RCC 7860 (cell line): Measurements from ENCODE around the gene KCNH5.

Experiments
- DNase-seq: peaks from one replicate; pipeline ENCODE4 v3.0.0-alpha.2; 2015; ENCODE audit warnings: low spot score
- FAIRE-seq: peaks from 2 replicates; lab custom pipeline; 2012; peaks lifted over from hg19 to GRCh38; lab: Jason Lieb, UNC

Gene KCNH5

DNA sequence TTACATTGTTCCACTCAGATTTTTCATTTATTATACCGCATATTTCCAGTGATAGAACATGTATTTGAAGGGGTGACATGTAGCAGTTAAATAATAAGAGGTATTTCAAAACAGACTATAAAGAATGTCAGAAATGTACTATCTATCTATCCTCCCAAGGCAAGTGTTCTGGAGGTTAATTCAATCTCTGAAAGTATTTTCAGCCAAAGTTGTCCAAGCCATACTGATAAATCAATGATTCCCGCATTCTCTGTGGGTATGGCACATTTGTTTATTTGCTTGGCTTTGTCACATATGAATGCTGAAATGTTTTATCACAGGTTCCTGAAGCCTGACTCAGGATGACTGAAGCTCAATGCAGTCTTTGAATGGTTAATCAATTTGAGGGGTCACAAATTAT, 35.8 kb downstream of the KCNH5 start:
- DNase-seq (no peak), FAIRE-seq (no peak)

DNA sequence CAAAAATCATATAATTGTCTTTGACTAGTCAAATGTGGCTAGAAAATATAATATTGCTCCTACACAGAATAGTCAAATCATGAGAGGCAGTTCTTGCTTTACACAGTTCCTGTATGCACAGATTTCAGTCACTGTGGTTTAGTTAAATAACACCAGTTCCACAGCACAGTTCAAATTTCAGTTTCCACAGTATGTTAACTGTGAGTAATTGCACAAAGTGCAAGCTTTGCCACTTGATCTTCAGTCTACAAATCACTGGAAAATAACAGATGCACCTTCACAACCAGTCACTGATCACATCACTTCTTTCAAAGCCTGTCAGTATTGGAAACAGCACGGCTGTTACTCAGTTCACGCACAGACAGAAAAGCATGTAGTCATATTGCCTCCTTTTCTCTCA, 38.7 kb downstream of the KCNH5 start:
- FAIRE-seq = no peak

DNA sequence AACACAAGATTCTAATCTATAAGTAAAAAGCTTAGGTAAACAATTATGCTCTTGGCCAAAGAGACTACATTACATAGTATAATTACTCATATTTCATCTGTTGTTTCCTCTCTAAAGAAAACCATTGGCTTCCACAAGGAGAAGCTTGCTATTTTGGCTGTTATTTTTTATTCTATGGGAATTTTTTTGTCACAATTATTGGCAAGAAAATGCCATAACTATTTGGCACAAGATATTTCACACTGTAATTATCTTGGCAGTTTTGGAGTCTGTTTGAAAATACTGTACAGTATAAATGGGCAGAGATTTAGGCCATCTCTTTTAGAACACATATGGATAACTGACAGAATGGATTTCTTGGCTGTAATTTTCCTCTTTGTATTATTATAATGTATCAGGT, 51.2 kb downstream of the KCNH5 start:
- DNase-seq (no peak), FAIRE-seq (no peak)

More for the DNA sequence above, 38.7 kb downstream of the KCNH5 start:
- no peak for DNase-seq

DNA sequence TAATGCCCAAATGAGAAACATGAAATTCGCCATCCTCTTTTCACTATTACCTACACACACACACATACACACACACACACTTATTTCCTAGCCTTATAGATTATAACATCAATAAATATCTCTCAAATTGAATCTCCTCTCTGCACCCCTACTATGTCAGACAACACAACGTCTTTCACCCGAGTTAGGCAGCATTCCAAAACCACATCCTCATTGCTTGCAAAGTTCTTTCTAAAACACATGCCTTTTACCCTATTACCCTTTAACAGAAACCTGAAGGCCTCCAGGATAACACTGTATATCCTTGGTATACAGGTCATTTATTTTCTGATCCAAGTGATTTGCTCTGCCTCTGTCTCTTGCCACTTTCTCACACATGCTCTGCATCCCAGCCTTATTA, 56.3 kb downstream of the KCNH5 start:
- FAIRE-seq = no peak
- DNase-seq = no peak

DNA sequence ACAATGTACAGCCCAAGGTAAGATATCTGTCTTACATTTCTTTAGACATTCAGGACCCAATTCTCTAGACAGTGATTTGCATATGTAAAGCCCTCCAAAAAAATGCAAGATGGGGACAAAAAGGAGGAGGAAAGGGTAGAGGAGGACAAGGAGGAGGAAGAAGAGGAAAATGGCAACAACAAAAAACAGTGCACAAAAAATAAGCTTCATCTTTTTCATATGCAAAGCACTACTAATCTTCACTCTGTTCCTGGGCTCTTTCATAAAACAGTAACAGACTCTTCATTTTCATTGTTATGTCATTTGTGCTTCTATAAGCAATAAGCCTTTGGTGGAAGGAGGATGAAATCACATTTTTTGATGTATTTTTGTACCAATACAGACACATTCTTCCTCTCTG, 61.4 kb downstream of the KCNH5 start:
- FAIRE-seq = no peak
- no peak for DNase-seq

DNA sequence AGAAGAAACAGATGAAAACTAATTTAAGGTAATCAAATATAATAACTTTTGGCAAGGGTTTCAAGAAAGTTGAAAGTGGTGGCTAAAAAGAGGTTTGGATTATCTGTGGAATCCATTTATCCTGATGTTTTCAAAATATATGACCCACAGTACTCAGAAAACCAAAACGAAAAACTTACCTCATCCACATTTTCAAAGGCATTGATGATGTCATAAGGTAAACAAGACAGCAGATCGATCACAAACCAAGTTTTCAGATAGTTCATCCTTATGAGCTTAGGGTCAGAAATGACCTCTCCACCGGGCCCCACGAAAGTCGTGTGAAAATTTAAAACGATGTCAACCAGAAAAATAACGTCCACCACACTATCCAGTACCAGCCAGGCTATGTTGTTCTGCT, 64.6 kb downstream of the KCNH5 start:
- DNase-seq = no peak
- no peak for FAIRE-seq

DNA sequence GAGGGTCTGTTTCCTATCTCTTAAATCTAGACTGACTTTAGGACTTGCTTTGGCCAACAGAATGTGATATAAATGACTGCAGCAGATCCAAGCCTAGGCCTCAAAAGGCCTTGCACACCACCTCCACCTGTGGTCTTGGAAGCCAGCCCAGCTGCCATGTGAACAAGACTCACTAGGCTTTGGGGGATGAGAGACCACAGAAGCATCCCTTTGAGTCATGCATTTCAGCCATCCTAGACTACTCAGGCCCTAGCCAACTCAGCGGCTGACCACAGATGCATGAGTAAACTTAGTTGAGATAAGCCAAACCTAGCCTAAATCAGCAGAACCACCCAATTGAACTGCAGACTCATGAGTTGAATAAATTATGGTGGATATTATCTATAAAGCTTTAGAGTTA, 87.7 kb downstream of the KCNH5 start:
- peak; percentile 87 for FAIRE-seq
- peak; percentile 59 for DNase-seq

DNA sequence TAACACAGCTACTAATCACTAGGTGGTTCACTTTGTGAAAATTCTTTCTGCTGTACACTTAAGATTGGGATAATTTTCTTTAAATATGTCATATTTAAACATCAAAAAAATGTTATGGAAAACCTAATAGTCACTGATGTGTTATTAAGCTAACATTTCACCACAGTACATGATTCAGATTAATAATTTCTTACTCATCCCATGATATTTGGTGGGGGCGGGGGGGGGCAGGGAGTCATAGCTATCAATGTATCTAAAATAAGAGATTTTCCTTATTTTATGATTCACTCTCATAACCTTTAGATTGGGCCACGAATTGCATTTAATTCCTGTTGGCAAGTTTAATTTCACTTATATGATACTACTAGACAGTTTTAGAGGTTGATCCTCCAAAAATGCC, 88.8 kb downstream of the KCNH5 start:
- FAIRE-seq = no peak

DNA sequence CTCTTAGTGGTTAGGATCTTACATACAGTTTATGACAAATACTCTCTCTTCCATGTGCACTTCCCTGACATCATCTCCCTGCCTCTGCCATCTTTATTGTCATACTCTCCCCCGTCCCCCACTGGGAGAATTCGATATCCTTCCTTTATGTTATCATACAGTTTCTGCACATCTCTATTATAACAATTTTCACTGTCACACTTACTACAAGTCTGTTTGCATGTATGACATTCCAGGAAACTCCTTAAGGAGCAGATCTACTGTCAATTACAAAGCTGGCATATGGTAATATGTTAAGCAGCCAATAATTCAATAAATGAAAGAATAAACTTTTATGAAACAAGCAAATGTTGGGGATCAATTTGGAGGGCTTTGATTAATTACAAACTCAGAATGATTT, 91.1 kb downstream of the KCNH5 start:
- DNase-seq (no peak), FAIRE-seq (no peak)

More for the DNA sequence above, 88.8 kb downstream of the KCNH5 start:
- DNase-seq = no peak

DNA sequence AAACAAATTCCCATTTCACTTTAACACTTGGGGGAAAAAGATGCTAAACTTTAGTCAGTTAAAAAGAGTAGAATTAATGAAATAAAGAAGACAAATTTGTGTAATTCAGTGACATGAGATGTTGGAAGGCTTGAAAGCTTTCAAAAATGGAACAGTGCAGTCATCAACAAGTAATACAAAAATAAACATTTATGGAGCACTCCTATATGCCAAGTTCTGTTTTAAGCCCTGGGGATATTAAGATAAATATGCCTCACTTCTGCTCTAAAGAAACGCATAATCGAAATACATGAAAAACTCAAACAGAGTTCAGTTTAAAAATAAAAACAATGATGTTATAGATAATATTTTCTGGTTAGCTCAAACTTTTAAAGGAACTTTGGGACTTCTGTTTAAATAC, 93.0 kb downstream of the KCNH5 start:
- FAIRE-seq = no peak

DNA sequence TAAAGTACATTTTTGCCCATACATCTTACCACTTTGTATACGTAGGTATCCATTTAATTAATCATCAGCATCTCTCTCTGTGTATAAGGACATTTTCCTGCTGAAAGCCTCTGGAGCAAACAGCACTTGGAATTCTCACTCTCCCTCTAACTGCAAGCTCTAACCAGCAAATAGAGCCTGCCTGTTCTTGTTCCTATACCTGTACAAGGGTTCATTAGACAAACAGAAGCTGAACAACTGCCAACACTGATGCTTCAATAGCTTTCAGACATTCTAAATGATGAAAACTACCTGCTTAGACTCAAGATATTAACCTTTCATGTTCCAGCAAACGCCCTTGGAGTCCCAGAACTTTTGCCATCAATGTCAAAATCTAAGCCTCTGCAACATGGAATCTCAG, 98.0 kb downstream of the KCNH5 start:
- FAIRE-seq (no peak), DNase-seq (no peak)

More for the DNA sequence above, 93.0 kb downstream of the KCNH5 start:
- no peak for DNase-seq

DNA sequence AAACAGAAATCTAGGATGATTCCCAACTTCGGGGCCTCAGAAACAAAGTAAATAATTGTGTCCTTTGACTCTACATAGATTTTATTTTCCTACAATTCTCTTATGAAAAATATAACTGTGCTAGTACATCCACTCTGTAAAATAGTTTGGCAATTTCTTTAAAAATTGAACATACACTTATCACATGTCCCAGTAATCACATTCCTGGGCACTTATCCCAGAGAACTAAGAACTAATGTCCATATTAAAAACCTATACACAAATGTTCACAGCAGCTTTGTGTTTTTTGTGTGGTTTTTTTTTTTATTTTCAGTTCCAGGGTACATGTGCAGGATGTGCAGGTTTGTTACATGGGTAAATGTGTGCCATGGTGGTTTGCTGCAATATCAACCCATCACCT, 99.0 kb downstream of the KCNH5 start:
- FAIRE-seq (no peak), DNase-seq (no peak)

DNA sequence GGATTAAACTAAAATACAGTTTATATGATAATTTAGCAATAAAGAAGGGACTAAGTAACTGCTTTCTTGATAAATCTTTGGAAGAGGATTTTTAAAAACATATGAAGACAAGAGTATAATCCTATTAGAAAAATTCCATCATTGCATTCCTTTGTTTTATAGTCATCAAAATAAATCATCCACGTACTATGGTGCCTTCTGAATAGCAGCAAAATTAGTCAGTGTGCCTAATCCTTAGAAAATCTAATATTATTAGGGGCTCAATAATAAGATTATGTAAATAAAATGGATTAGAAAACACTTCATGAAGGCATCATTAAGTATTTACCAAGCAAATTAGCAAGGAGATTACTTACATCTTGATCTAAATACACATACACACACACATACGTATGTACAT, 102.1 kb downstream of the KCNH5 start:
- DNase-seq (no peak), FAIRE-seq (no peak)

DNA sequence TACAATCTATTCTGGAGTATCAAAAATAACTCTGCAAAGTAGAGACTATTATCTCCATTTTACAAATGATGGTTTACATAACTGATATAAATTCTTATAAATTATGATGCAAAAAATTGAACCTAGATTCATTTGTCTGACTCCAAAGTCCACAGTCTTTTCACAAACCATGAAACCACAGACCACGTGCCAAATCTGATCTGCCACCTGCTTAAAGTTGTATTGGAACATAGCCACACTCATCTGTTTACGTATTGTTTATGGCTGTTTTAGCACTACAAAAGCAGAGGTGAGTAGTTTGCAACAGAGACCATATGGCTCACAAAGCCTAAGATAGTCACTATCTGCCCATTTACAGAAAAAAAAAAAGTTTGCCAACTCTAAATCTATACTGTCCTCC, 105.3 kb downstream of the KCNH5 start:
- DNase-seq = no peak
- no peak for FAIRE-seq

DNA sequence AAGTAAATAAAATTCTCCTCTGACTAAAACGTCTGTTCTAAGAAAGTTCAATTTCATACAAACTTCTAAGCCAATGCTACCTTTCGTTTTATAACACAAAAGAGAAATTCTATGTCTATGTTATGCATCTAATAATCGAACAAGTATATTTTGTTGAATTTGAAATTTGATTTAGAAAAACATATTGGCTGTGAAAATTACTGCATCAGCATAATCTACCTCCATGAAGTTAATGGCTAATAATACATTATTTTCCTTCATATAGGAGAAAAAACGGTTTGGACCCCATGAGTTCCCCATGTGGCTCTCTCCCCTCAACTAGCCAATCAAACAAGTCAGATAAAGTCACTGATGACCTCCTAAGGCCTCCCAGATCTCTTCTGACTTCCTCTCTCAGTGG, 106.5 kb downstream of the KCNH5 start:
- FAIRE-seq (no peak), DNase-seq (no peak)

DNA sequence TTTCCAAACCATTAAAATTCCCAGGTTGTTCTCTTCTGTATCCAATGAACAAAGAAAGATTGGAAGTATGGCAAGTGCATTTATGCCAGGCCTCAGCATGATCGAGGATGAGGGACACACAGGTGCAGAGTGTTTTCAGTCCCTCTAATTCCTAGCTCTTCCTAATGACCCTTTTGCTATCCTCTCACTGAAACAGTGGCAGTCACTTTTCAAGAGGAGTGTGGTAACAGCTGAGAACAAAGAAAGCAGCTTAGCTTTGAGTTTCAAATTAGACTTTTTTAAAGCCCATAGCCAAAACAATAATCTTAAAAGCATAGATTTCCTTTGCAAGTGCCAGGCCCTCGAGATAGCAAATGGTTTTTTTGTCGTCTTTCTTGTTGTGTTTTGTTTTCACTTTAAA, 110.8 kb downstream of the KCNH5 start:
- no peak for FAIRE-seq
- no peak for DNase-seq

DNA sequence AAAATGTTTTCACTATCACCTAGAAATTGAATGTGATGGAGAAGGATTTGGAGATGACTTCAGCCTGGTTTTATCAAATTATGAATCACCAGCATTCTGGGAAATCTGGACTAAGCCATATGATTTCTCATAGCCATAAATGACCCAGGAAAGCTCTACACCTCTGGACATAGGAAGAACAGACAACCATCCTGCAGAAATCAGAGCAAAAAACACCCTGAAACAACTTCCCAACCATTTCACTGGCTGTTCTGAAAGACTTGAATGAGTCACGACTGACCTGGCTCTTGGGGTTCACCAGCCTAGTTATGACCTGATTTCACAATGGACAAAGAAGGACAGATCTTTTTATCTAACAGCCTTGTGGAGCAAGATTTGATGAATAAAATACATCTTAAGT, 123.8 kb downstream of the KCNH5 start:
- no peak for FAIRE-seq
- DNase-seq = no peak

DNA sequence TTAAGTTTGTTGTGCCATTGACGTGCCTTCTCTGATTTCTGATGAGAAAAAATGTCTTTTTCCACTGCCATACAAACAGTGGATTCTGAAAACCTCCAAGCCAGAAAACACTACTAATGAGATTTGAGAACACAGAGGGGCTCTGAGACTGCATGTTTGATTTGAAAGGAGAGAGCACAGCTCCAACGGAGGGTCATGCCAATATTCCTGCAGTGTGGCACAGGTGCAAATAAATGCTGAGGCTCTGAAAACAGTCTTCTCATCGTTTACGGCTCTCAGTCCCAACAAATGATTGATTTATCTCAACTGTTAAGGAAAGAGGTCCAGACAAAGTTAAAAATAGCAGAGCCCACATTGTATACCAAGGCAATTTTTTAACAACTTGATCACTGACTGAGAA, 128.7 kb downstream of the KCNH5 start:
- FAIRE-seq = no peak
- DNase-seq = no peak

DNA sequence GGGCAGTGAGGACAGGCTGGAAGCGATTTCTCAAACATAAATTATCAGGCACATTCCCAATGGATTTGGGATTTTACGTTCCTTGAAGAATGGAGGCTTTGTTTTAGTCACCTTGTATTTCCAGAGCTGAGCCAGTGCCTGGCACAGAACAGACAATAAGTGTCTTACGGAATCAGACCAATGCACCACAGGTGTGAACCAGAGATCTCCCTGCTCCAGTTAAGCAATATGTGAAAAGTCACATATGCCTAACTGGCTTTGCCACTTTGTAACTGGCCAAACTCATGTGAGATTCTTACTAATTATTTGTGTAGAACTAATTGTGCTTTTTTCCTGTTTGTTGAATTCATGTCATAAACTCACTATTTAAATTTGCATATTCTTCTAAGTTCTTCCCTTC, 130.4 kb downstream of the KCNH5 start:
- FAIRE-seq = no peak
- no peak for DNase-seq

DNA sequence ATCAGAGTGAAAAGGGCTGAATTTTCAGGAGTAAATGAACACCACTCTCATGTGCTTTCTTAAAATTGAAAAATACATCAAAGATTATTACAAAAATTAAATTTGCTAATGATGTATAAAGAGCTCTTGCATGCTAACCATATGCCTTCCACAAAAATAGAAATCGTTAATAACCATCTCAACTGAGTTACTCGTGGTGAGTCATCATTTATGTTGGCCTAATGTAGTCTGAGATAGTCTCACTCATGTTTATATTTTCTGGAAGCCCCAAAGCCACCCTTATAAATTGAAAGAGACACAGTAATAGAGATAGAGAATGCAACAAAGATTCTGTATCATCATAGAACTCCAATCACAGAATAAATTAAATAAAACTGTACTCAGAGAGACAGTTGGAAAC, 131.2 kb downstream of the KCNH5 start:
- DNase-seq = no peak
- no peak for FAIRE-seq

DNA sequence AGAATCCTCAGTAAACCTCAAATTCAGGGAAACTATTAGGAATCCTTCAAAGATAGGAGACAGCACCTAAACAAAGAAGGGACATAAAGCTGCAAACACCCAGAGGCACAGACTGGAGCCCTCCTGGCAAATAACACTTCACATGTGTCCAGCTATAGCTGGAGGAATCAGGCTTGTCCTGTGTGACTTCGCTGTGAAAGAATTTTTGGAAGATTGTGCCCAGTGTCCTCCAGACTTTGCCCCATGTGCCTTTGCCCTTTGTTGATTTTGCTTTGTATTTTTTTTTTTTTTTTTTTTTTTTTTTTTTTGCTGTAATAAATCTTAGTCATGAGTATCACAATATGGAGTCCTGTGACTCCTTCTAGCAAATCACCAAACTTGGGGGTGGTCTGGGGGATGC, 136.8 kb downstream of the KCNH5 start:
- no peak for DNase-seq
- FAIRE-seq = no peak

DNA sequence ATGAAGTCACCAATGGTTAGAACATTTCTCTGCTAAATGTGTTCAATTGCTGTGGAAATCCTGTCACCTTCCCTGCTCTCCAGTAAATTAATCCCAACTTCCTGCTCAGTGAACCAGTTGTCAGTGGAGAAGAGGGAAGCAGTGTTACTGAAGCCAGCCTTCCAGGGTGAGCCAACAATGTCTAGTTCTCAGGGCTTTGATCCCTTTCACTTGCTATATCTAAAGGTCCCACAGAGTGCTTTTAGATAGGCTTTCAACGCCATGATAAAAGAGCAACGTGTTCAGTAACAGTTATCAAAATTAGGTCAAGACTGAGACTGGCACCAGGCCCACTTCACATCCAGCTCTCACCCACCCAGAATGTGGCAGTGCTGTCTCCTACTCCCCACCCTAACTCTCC, 139.7 kb downstream of the KCNH5 start:
- FAIRE-seq (no peak), DNase-seq (no peak)

DNA sequence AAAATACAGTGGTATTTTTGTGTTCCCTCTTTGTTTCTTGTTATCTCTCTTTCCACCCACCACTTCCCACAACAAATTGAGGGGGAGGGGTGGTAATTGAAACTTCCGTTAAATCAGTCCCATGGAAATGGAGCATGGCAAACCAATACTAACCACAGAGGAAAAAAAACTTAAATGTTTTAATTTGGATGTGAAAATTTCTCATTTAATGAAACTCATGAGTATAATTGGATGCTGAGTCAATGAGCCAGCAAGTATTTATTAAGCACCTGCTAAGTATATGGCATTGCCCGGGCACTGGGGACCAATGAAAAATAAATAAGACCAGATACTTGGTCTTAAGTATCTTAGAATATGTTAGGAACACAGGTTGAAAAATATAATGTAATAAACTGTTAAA, 147.5 kb downstream of the KCNH5 start:
- no peak for DNase-seq
- no peak for FAIRE-seq

DNA sequence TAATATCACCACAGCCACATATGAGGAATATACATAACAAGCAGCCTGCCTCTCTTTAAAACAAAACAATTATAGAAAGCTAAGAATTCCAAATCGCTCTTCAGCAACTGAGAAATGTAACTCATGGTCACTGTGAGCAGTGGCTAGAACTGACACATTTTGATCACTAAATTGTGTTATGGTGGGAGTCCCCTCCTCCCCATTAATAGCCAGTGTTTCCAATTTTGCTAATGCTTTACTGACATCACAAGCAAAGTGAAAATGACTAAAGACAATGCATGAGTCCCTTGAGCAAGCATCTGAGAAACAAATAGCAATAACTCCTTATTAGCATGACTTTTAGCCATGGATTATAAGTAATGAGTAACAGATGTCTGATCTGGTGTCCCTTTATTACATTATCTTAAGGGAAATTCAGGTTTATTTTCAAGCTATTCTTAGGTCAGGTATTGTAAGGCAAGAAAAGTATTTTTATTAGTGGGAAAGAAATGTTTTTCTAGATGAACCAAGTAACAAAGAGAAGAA, 148.3 kb downstream of the KCNH5 start:
- DNase-seq = no peak
- no peak for FAIRE-seq
